DND-41 (cell line): Measurements from ENCODE around the gene VEGFA.

Source experiments
- CTCF ChIP-seq: IDR thresholded peaks from 2 replicates; pipeline ENCODE4 v1.5.1; 2012; ENCODE audit warnings: borderline replicate concordance, low read length, moderate library complexity, mild to moderate bottlenecking; ENCODE audit not compliant: poor library complexity, severe bottlenecking; ENCODE audit errors: extremely low read depth
- EZH2 ChIP-seq: IDR thresholded peaks from 3 replicates; pipeline ENCODE4 v1.6.1; 2012; ENCODE audit warnings: borderline replicate concordance, low read depth, mild to moderate bottlenecking, moderate library complexity, low read length, inconsistent platforms; ENCODE audit not compliant: severe bottlenecking

GRCh38 chr6:43742931-43743632, 26.9 kb upstream of the VEGFA start:
- TF ChIP-seq CTCF (no peak), EZH2 (no peak)
